Stimulated activated CD4-positive, alpha-beta T cell treated with anti-CD3 and anti-CD28 coated beads, Interleukin-12 subunit alpha, Interleukin-12 subunit beta, amount 100 ng/mL, for 4 hours (primary cell): Measurements from ENCODE around the gene OR2T33.
"Not testable (repeated sequence)": the region's sequence is repeated elsewhere in the genome, so short reads cannot be mapped to it uniquely, and the experiment has no call there.

Experiments used
- DNase-seq: peaks from one replicate; pipeline ENCODE4 v3.0.0-alpha.2; 2020

The OR2T33 gene

GRCh38 chr1:248277876-248278275 is at the start of gene OR2T33:
Gene OR2T33, minus strand, starts transcription at chr1:248277976. Its CDS starts 4,162 bp downstream, at chr1:248273814.
- DNase-seq = no peak

- DNase-seq = no peak
Measured at GRCh38 chr1:248324468-248324867, 46.7 kb upstream of the OR2T33 start, which contains the start of gene OR2M7. Gene OR2M7, minus strand, starts transcription at chr1:248324568. Its CDS starts 0 bp downstream, at chr1:248324568.

GRCh38 chr1:248316796-248317195 is 39.0 kb upstream of the OR2T33 start:
- no peak for DNase-seq

- DNase-seq = not testable (repeated sequence)
Measured at GRCh38 chr1:248306740-248307139, 29.0 kb upstream of the OR2T33 start.

GRCh38 chr1:248306103-248306502 is 28.3 kb upstream of the OR2T33 start:
- no peak for DNase-seq

GRCh38 chr1:248305672-248306071 is 27.9 kb upstream of the OR2T33 start:
- DNase-seq = not testable (repeated sequence)

GRCh38 chr1:248303324-248303723 is 25.5 kb upstream of the OR2T33 start, which contains the start of gene OR2T12:
Gene OR2T12, minus strand, starts transcription at chr1:248303424. Its CDS starts 7,846 bp downstream, at chr1:248295578.
- DNase-seq = no peak

- DNase-seq = no peak
Measured at GRCh38 chr1:248288391-248288790, 10.6 kb upstream of the OR2T33 start.

- not testable (repeated sequence) for DNase-seq
Measured at GRCh38 chr1:248273225-248273624, 4.6 kb downstream of the OR2T33 start.

GRCh38 chr1:248268178-248268577 is 9.6 kb downstream of the OR2T33 start:
- no peak for DNase-seq

- not testable (repeated sequence) for DNase-seq
Measured at GRCh38 chr1:248259309-248259708, 18.5 kb downstream of the OR2T33 start.

- no peak for DNase-seq
Measured at GRCh38 chr1:248243204-248243603, 34.6 kb downstream of the OR2T33 start.

- no peak for DNase-seq
Measured at GRCh38 chr1:248239478-248239877, 38.3 kb downstream of the OR2T33 start.

GRCh38 chr1:248231117-248231516 is 46.7 kb downstream of the OR2T33 start, which contains the start of gene OR2M4:
Gene OR2M4, plus strand, starts transcription at chr1:248231417. Its CDS starts 7,512 bp downstream, at chr1:248238929.
- no peak for DNase-seq

- DNase-seq = no peak
Measured at GRCh38 chr1:248229360-248229908, 48.3 kb downstream of the OR2T33 start.

GRCh38 chr1:248225537-248225936 is 52.2 kb downstream of the OR2T33 start:
- DNase-seq = no peak
